NCI-H2081 treated with DMSO at 0.1 percent for 48 hours (cell line): ENCODE data around the gene CPT1C.

ENCODE experiments used
- DNase-seq: peaks from one replicate; lab custom pipeline; 2025; lab: John Stamatoyannopoulos, UW

Gene CPT1C

GRCh38 chr19:49681830-49682229 is 9.1 kb upstream of the CPT1C start:
- DNase-seq: no peak

GRCh38 chr19:49682274-49682673 is 8.6 kb upstream of the CPT1C start:
- DNase-seq: no peak

GRCh38 chr19:49683814-49684250 is 7.1 kb upstream of the CPT1C start:
- no peak for DNase-seq

GRCh38 chr19:49684251-49684982 is 6.5 kb upstream of the CPT1C start:
- no peak for DNase-seq

- no peak for DNase-seq
These were observed 5.8 kb upstream of the CPT1C start for GRCh38 chr19:49684983-49685553.

GRCh38 chr19:49685845-49686332 is 5.0 kb upstream of the CPT1C start:
- no peak for DNase-seq

- DNase-seq: no peak
These were observed 4.3 kb upstream of the CPT1C start for GRCh38 chr19:49686503-49687088.

- no peak for DNase-seq
These were observed 3.8 kb upstream of the CPT1C start for GRCh38 chr19:49687150-49687549.

- DNase-seq: no peak
These were observed 3.2 kb upstream of the CPT1C start for GRCh38 chr19:49687566-49688316.

GRCh38 chr19:49688531-49689132 is 2.3 kb upstream of the CPT1C start:
- DNase-seq: no peak

GRCh38 chr19:49689133-49690078 is 1.5 kb upstream of the CPT1C start, which contains the start of gene ADM5:
Gene ADM5, plus strand, starts transcription at chr19:49689594. Its CDS starts 244 bp downstream, at chr19:49689838.
- no peak for DNase-seq

GRCh38 chr19:49690079-49690655 is 749 bp upstream of the CPT1C start:
- DNase-seq: no peak

GRCh38 chr19:49691243-49692146 is 579 bp downstream of the CPT1C start:
- no peak for DNase-seq

- no peak for DNase-seq
These were observed 1.2 kb downstream of the CPT1C start for GRCh38 chr19:49692147-49692506.

- no peak for DNase-seq
These were observed 5.2 kb downstream of the CPT1C start for GRCh38 chr19:49696115-49696514.

GRCh38 chr19:49696865-49697264 is 5.9 kb downstream of the CPT1C start:
- no peak for DNase-seq

- DNase-seq: no peak
These were observed 8.4 kb downstream of the CPT1C start for GRCh38 chr19:49699364-49699763.

- DNase-seq: no peak
These were observed 9.6 kb downstream of the CPT1C start for GRCh38 chr19:49700563-49700962.

GRCh38 chr19:49701271-49701786 is 10.4 kb downstream of the CPT1C start:
- no peak for DNase-seq
